ENCODE data around the gene DPP9.

Gene DPP9

GRCh38 chr19:4633140-4633967 lies 90.3 kb downstream of the DPP9 start:
- DNase-seq (ENCODE audit: low read depth, low spot score): no peak

All from activated CD4-positive, CD25-positive, alpha-beta regulatory T cell treated with anti-CD3 and anti-CD28 coated beads, Interleukin-2, amount 50 U/mL, for 16 hours (primary cell).